ENCODE data around the gene ADGRF3. TPM values are rescaled to one million over a fixed set of nuclear protein-coding genes. Genes with fewer than 3 reads are reported as not detected.

ADGRF3 gene
- total RNA-seq, 1 experiment from 2014 or later = not detected

DNA sequence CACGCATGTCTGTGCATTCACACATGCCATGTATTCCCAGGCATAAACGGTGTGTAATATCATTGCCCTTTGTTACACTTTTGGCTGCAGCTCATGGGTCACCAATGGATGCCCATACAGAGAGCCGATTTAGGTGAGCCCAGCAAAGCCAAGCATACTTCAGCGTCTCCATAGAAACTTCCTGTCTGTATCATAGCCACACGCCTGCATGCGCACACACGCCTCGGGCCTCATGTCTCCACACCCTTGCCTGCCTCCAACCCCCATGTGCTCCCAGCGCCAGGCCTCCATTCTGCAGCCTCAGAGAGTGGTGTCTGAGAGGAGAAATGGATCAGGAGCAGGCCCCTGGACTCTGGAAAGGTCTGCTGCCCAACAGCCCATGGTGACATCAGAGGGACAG lies 34.1 kb downstream of the ADGRF3 start (continued):
- TF ChIP-seq, protein P1, sequence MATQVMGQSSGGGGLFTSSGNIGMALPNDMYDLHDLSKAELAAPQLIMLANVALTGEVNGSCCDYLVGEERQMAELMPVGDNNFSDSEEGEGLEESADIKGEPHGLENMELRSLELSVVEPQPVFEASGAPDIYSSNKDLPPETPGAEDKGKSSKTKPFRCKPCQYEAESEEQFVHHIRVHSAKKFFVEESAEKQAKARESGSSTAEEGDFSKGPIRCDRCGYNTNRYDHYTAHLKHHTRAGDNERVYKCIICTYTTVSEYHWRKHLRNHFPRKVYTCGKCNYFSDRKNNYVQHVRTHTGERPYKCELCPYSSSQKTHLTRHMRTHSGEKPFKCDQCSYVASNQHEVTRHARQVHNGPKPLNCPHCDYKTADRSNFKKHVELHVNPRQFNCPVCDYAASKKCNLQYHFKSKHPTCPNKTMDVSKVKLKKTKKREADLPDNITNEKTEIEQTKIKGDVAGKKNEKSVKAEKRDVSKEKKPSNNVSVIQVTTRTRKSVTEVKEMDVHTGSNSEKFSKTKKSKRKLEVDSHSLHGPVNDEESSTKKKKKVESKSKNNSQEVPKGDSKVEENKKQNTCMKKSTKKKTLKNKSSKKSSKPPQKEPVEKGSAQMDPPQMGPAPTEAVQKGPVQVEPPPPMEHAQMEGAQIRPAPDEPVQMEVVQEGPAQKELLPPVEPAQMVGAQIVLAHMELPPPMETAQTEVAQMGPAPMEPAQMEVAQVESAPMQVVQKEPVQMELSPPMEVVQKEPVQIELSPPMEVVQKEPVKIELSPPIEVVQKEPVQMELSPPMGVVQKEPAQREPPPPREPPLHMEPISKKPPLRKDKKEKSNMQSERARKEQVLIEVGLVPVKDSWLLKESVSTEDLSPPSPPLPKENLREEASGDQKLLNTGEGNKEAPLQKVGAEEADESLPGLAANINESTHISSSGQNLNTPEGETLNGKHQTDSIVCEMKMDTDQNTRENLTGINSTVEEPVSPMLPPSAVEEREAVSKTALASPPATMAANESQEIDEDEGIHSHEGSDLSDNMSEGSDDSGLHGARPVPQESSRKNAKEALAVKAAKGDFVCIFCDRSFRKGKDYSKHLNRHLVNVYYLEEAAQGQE (IDR thresholded peaks at IDR 0.05; ENCODE audit: low read depth) = no peak
- TF ChIP-seq EZH2phosphoT487 (IDR thresholded peaks at IDR 0.05; ENCODE audit: borderline replicate concordance) = no peak
- TF ChIP-seq ELF1 (IDR thresholded peaks at IDR 0.05; ENCODE audit: borderline replicate concordance, low read depth) = no peak
- no peak for TF ChIP-seq SIN3A (IDR thresholded peaks at IDR 0.05; ENCODE audit: low read depth)

DNA sequence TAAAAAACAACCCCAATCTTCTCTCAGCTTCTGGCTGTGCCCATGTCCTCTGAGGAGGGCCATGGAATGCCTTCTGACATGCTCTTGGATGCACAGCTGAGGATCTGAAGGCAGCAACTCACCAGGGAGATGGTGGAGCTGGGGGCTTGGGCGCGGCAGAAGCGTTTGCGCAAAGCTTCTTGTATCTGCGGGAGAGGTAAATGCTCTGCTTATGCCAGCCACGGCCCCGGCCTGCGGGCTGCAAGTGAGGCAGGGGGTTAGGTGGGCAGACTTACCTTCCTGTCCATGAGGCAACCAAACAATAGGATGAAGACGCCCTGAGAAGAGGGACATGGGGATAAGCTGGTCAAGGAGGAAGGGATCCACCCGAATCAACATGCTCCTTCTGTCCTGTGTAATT lies 36.7 kb downstream of the ADGRF3 start:
- no TSS peak for BruUV-seq (replicated peaks)
- CTCF ChIA-PET = interaction anchor here (1.0 kb wide), 1 partner anchor 359 kb away, joined by 4 read pairs; no protein-coding TSS in a partner anchor

More for the DNA sequence above, 36.7 kb downstream of the ADGRF3 start:
- Histone ChIP-seq H4K20me1 (ENCODE audit: insufficient read depth) (no peaks in the 10 kb centered on the region), H3K27ac (ENCODE audit: low read depth, low read length) (no peak overlapping the region), H3K79me2 (ENCODE audit: insufficient read depth, low read length) (no peaks in the 10 kb centered on the region), H3K4me1 (ENCODE audit: control insufficient read depth in 1 of 2, insufficient read depth in 2 of 2, low read length in 2 of 2) (no peaks in the 10 kb centered on the region), H3K36me3 (ENCODE audit: control insufficient read depth in 1 of 2, insufficient read depth in 2 of 2, low read length in 2 of 2) (no peaks in the 10 kb centered on the region), H2AFZ (ENCODE audit: low read depth, low read length, poor library complexity, severe bottlenecking) (no peak overlapping the region), H3K4me2 (ENCODE audit: low read length) (no peak overlapping the region), H3K27me3 (ENCODE audit: insufficient read depth, low read length) (no peaks in the 10 kb centered on the region), H3K4me3 (replicated peaks in 1 of 2; ENCODE audit: low read depth in 1 of 2, low read length in 2 of 2) (no peak overlapping the region), H3K9me2 (ENCODE audit: insufficient read depth) (no peaks in the 10 kb centered on the region), H3K9ac (ENCODE audit: low read length) (no peak overlapping the region), H3K9me3 (ENCODE audit: control insufficient read depth in 1 of 2, insufficient read depth in 1 of 2, low read depth in 1 of 2, low read length in 2 of 2) (no peaks in the 10 kb centered on the region)
- no peak for ATAC-seq
- intact Hi-C loops (cut with micrococcal nuclease) = no loop called here
- DNase-seq (ENCODE audit: low read depth, low spot score) = no peak
- ChIA-PET POLR2A (no interaction called here), RAD21 (ENCODE audit: low non-redundant PET in 1 of 2, low total read pairs in 2 of 2, uncharacterized antibody in 2 of 2, unreplicated experiment in 2 of 2) (no interaction called here)
- TF ChIP-seq CEBPB (IDR thresholded peaks at IDR 0.05; ENCODE audit: low read depth) (no peak), ELF1 (IDR thresholded peaks at IDR 0.05; ENCODE audit: borderline replicate concordance, low read depth) (no peak), SIN3A (IDR thresholded peaks at IDR 0.05; ENCODE audit: low read depth) (no peak), YY1 (IDR thresholded peaks at IDR 0.05; ENCODE audit: extremely low read depth, insufficient replicate concordance, low read depth, low read length) (no peak), EGR1 (IDR thresholded peaks at IDR 0.05; ENCODE audit: low read depth) (no peak)
